ENCODE measurements around the gene GRPEL1. TPM values are rescaled to one million over a fixed set of nuclear protein-coding genes. Genes with fewer than 3 reads are reported as not detected.

GRPEL1 gene
- total and polyA plus RNA-seq, 10 of the 15 experiments (the other 5 are each of a cell fraction or from before 2014, with no cell fraction given): 30.8 to 119 (median 67.6) TPM

- in situ Hi-C loops (cut with MboI) (no loop called here), intact Hi-C loops (cut with micrococcal nuclease; ENCODE audit: unreplicated experiment) (loop anchor here (1.0 to 2.0 kb wide), 3 partner anchors 15 to 57 kb away; no protein-coding TSS in a partner anchor)
- DNase-seq (ENCODE audit: low read depth, low spot score) (no peak), FAIRE-seq (no peak), ATAC-seq (peak; percentile 42)
- POLR2A ChIA-PET: interaction anchor here (0.6 to 7.2 kb wide), 9 partner anchors 11 to 69 kb away, joined by 3 to 88 read pairs (median 3); partner anchors contain the start of gene GRPEL1
- H3K4me1 ChIP-seq (ENCODE audit: control insufficient read depth, insufficient read depth, low read length): peaks cover 27% of the 10 kb centered on the region
- BruUV-seq (replicated peaks): no TSS peak
- no peaks in the 10 kb centered on the region for H3K9me3 ChIP-seq (replicated peaks; ENCODE audit: control insufficient read depth, insufficient read depth, low read length)
- peak within 1 kb of the TSS; percentile 87 for H3K27ac ChIP-seq (ENCODE audit: control insufficient read depth, insufficient read depth)
- H3K9ac ChIP-seq (ENCODE audit: control insufficient read depth, insufficient read depth, low read length): peak within 1 kb of the TSS; percentile 90
- TF ChIP-seq ZNF217 (IDR thresholded peaks at IDR 0.05) (no peak), NFXL1 (IDR thresholded peaks at IDR 0.05; ENCODE audit: borderline replicate concordance) (no peak), SMARCA5 (IDR thresholded peaks at IDR 0.05) (no peak), RAD21 (IDR thresholded peaks at IDR 0.05; ENCODE audit: insufficient read depth, low read depth, low read length) (no peak), TCF12 (IDR thresholded peaks at IDR 0.05; ENCODE audit: low read depth, low read length) (peak; percentile 65; the same call in 1 of the 2 replicates), SREBF2 (IDR thresholded peaks at IDR 0.05; ENCODE audit: low read length) (no peak), POLR2AphosphoS5 (IDR thresholded peaks at IDR 0.05; ENCODE audit: low read length) (0 out of 2 replicates have a peak, but pooled peaks have one; percentile 31), CBX3 (IDR thresholded peaks at IDR 0.05; ENCODE audit: borderline replicate concordance, low read depth) (no peak), YY1 (IDR thresholded peaks at IDR 0.05; ENCODE audit: low read depth, low read length) (peak; percentile 72), TAF1 (IDR thresholded peaks at IDR 0.05; ENCODE audit: borderline replicate concordance, low read depth, low read length) (peak; percentile 34; the same call in 1 of the 2 replicates), TCF3 (IDR thresholded peaks at IDR 0.05; ENCODE audit: borderline replicate concordance, insufficient read depth, low read depth, low read length) (peak; percentile 79; the same call in 1 of the 2 replicates), TARDBP (IDR thresholded peaks at IDR 0.05; ENCODE audit: borderline replicate concordance) (no peak; the same call in 1 of the 2 replicates), BMI1 (IDR thresholded peaks at IDR 0.05; ENCODE audit: borderline replicate concordance) (no peak), LARP7 (IDR thresholded peaks at IDR 0.05) (peak; percentile 37; the same call in 1 of the 2 replicates), ATF7 (IDR thresholded peaks at IDR 0.05; ENCODE audit: low read depth) (no peak), SIN3A (IDR thresholded peaks at IDR 0.05; ENCODE audit: low read depth, low read length) (no peak; the same call in 1 of the 2 replicates), IKZF1 (conservative IDR thresholded peaks at IDR 0.05) (no peak; the same call in 1 of the 2 replicates), HDAC6 (IDR thresholded peaks at IDR 0.05; ENCODE audit: unreplicated experiment) (peak; percentile 43), POLR2A (IDR thresholded peaks at IDR 0.05; ENCODE audit: low read depth, low read length) (peak; percentile 73), NBN (IDR thresholded peaks at IDR 0.05) (no peak)
- TF ChIP-seq, protein P1, sequence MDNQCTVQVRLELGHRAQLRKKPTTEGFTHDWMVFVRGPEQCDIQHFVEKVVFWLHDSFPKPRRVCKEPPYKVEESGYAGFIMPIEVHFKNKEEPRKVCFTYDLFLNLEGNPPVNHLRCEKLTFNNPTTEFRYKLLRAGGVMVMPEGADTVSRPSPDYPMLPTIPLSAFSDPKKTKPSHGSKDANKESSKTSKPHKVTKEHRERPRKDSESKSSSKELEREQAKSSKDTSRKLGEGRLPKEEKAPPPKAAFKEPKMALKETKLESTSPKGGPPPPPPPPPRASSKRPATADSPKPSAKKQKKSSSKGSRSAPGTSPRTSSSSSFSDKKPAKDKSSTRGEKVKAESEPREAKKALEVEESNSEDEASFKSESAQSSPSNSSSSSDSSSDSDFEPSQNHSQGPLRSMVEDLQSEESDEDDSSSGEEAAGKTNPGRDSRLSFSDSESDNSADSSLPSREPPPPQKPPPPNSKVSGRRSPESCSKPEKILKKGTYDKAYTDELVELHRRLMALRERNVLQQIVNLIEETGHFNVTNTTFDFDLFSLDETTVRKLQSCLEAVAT (IDR thresholded peaks at IDR 0.05): peak; percentile 38; the same call in 1 of the 2 replicates
- TF ChIP-seq, protein P2, sequence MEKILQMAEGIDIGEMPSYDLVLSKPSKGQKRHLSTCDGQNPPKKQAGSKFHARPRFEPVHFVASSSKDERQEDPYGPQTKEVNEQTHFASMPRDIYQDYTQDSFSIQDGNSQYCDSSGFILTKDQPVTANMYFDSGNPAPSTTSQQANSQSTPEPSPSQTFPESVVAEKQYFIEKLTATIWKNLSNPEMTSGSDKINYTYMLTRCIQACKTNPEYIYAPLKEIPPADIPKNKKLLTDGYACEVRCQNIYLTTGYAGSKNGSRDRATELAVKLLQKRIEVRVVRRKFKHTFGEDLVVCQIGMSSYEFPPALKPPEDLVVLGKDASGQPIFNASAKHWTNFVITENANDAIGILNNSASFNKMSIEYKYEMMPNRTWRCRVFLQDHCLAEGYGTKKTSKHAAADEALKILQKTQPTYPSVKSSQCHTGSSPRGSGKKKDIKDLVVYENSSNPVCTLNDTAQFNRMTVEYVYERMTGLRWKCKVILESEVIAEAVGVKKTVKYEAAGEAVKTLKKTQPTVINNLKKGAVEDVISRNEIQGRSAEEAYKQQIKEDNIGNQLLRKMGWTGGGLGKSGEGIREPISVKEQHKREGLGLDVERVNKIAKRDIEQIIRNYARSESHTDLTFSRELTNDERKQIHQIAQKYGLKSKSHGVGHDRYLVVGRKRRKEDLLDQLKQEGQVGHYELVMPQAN (conservative IDR thresholded peaks at IDR 0.05): peak; percentile 60
- H3K36me3 ChIP-seq (ENCODE audit: control insufficient read depth in 2 of 2, insufficient read depth in 2 of 2, low read length in 1 of 2): no peaks in the 10 kb centered on the region
- SMC1A ChIA-PET (ENCODE audit: uncharacterized antibody, unreplicated experiment): interaction anchor here (0.7 to 5.6 kb wide), 6 partner anchors 14 to 157 kb away, joined by 3 to 79 read pairs (median 7); partner anchors contain the start of genes GRPEL1 and TBC1D14
- peaks cover 0 to 2% of the 10 kb centered on the region in 2 experiments; a peak in 1 of 4 replicates for H3K27me3 ChIP-seq (replicated peaks in 1 of 2; ENCODE audit: control insufficient read depth in 2 of 2, insufficient read depth in 2 of 2, low read length in 1 of 2)
- H3K79me2 ChIP-seq (ENCODE audit: control insufficient read depth, insufficient read depth, low read length): peaks cover 43% of the 10 kb centered on the region
- CTCF ChIA-PET: interaction anchor here (0.5 to 9.1 kb wide), 15 partner anchors 8 to 135 kb away, joined by 3 to 210 read pairs (median 4); partner anchors contain the start of gene GRPEL1
- RAD21 ChIA-PET (ENCODE audit: unreplicated experiment): interaction anchor here (0.9 to 4.7 kb wide), 11 partner anchors 14 to 323 kb away, joined by 3 to 87 read pairs (median 4); partner anchors contain the start of genes GRPEL1 and TBC1D14
- H3K4me3 ChIP-seq: peak within 1 kb of the TSS; percentile 83
- H2AFZ ChIP-seq (ENCODE audit: control insufficient read depth, low read depth, low read length): peak within 1 kb of the TSS; percentile 89
- peaks cover 7% of the 10 kb centered on the region; the same call in 1 of the 2 replicates for H4K20me1 ChIP-seq (ENCODE audit: control insufficient read depth, insufficient read depth)
- peak within 1 kb of the TSS; percentile 98 for H3K4me2 ChIP-seq (ENCODE audit: control insufficient read depth, insufficient read depth)
- 1% methylated on average over 72 of the region's 119 CpGs for WGBS (ENCODE audit: insufficient coverage, insufficient replicate concordance, low lambda C conversion rate, missing lambda C conversion rate)
These were observed 24.4 kb downstream of the GRPEL1 start, which contains the start of gene TADA2B for GRCh38 chr4:7043284-7044136. Gene TADA2B, plus strand, starts transcription at chr4:7043372. Its CDS starts 208 bp downstream, at chr4:7043580.
